ENCODE measurements around the gene DNMT3A. TPM values are rescaled to one million over a fixed set of nuclear protein-coding genes. Genes with fewer than 3 reads are reported as not detected.
A peak's percentile ranks its signal among the peaks of the same experiment; 100 is the strongest.

DNMT3A gene
- total and polyA plus RNA-seq, 2 of the 8 experiments (the other 6 are each of a cell fraction or from before 2014, with no cell fraction given) = 33.6 to 178 TPM

- no peaks in the 10 kb centered on the region for H3K79me1 ChIP-seq (ENCODE audit: low read depth, low read length)
- peak overlapping the region; percentile 70; the same call in 1 of the 2 replicates for H2AFZ ChIP-seq (ENCODE audit: low read length)
- H3K27ac ChIP-seq (ENCODE audit: low read depth, low read length) = no peak overlapping the region
- no peak overlapping the region for H4K91ac ChIP-seq (replicated peaks; ENCODE audit: insufficient read length, low read length)
- no peaks in the 10 kb centered on the region for H3K23me2 ChIP-seq (ENCODE audit: low read depth, low read length)
- H3K27me3 ChIP-seq (replicated peaks in 1 of 4; ENCODE audit: control insufficient read depth in 3 of 4, extremely low read depth in 1 of 4, insufficient read depth in 3 of 4, low read length in 3 of 4) = peaks cover 0 to 8% (median 0%) of the 10 kb centered on the region in 4 experiments; a peak in 5 of 7 replicates
- no peak overlapping the region for H3K14ac ChIP-seq (ENCODE audit: insufficient read length)
- peak overlapping the region in 2 of 4 experiments; percentile 5 to 48; a peak in 3 of 8 replicates for H3K4me3 ChIP-seq (ENCODE audit: extremely low read depth in 1 of 4, insufficient read depth in 2 of 4, low read depth in 3 of 4, low read length in 4 of 4)
- peak overlapping the region; percentile 35 for H3K4ac ChIP-seq (replicated peaks; ENCODE audit: insufficient read length, low read depth, low read length)
- FAIRE-seq = no peak
- H3K9ac ChIP-seq (replicated peaks in 1 of 4; ENCODE audit: extremely low read depth in 1 of 4, low read depth in 3 of 4, low read length in 3 of 4) = no peak overlapping the region; a peak in 1 of 7 replicates
- H2BK120ac ChIP-seq (replicated peaks; ENCODE audit: low read depth, low read length) = peak overlapping the region; percentile 69
- H3K9me3 ChIP-seq (ENCODE audit: insufficient read depth in 2 of 2, low read depth in 1 of 2, low read length in 1 of 2) = no peaks in the 10 kb centered on the region
- H4K20me1 ChIP-seq (replicated peaks in 1 of 2; ENCODE audit: control insufficient read depth in 1 of 2, insufficient read depth in 2 of 2, low read length in 2 of 2) = no peaks in the 10 kb centered on the region
- H3K18ac ChIP-seq (ENCODE audit: extremely low read depth, low read length) = peak overlapping the region; percentile 44; the same call in 1 of the 2 replicates
- no peak overlapping the region for H3K56ac ChIP-seq (replicated peaks; ENCODE audit: insufficient read length, low read depth, low read length)
- WGBS, 2 experiments (ENCODE audit: extremely low coverage in 1 of 2, insufficient coverage in 1 of 2, insufficient read length in 1 of 2, insufficient replicate concordance in 2 of 2, low coverage in 1 of 2, low lambda C conversion rate in 2 of 2, missing lambda C conversion rate in 1 of 2) = 83% methylated on average over 16 of the region's 16 CpGs; no CpG with 5 or more reads in 1 of the 2 experiments
- H3K23ac ChIP-seq (ENCODE audit: insufficient read length) = no peak overlapping the region
- H3K79me2 ChIP-seq (ENCODE audit: control insufficient read depth in 1 of 2, insufficient read depth in 2 of 2, low read length in 2 of 2) = no peaks in the 10 kb centered on the region
- no peak overlapping the region for H2BK12ac ChIP-seq (ENCODE audit: low read depth, low read length)
- H3K36me3 ChIP-seq (ENCODE audit: control insufficient read depth in 2 of 4, insufficient read depth in 4 of 4, low read length in 3 of 4) = no peaks in the 10 kb centered on the region
- no peak for TF ChIP-seq ATF3 (IDR thresholded peaks at IDR 0.05; ENCODE audit: insufficient read depth, low read depth, low read length)
- TF ChIP-seq TBP (IDR thresholded peaks at IDR 0.05; ENCODE audit: low read depth, low read length) = no peak
- CTCF ChIA-PET (ENCODE audit: partially characterized antibody) = interaction anchor here (0.7 to 8.6 kb wide), 30 partner anchors 10 to 289 kb away, joined by 3 to 108 read pairs (median 6); partner anchors contain the start of gene DNMT3A
- DNase-seq (ENCODE audit: low read depth in 1 of 2, low spot score in 2 of 2) = peak in 1 of 2 experiments; percentile 45
- peaks cover 0 to 15% (median 13%) of the 10 kb centered on the region in 4 experiments; a peak in 5 of 7 replicates for H3K4me1 ChIP-seq (replicated peaks in 1 of 4; ENCODE audit: control insufficient read depth in 3 of 4, insufficient read depth in 4 of 4, low read length in 3 of 4)
- H2AK5ac ChIP-seq (ENCODE audit: low read depth, low read length) = peak overlapping the region; percentile 71; the same call in 1 of the 2 replicates
- peak overlapping the region; percentile 37 to 47 for H3K4me2 ChIP-seq (ENCODE audit: insufficient read depth in 1 of 2, low read depth in 2 of 2, low read length in 2 of 2)
- H2BK15ac ChIP-seq (ENCODE audit: low read length) = peak overlapping the region; percentile 40; the same call in 1 of the 2 replicates
- POLR2A ChIA-PET (ENCODE audit: partially characterized antibody) = interaction anchor here (0.6 to 2.0 kb wide), 8 partner anchors 9 to 231 kb away, joined by 3 to 11 read pairs (median 5); no protein-coding TSS in a partner anchor
- H4K5ac ChIP-seq (ENCODE audit: insufficient read length, low read depth, low read length) = no peak overlapping the region
- no peak overlapping the region; the same call in 1 of the 2 replicates for H2BK20ac ChIP-seq (ENCODE audit: low read length)
- no peak overlapping the region for H2BK5ac ChIP-seq (ENCODE audit: low read depth, low read length)
- peak overlapping the region; percentile 81 for H4K8ac ChIP-seq (ENCODE audit: extremely low read depth, insufficient read depth, low read length)
Measured at GRCh38 chr2:25375989-25376545, 34.3 kb upstream of the DNMT3A start.
